ENCODE data around the gene LRRK1. TPM values are rescaled to one million over a fixed set of nuclear protein-coding genes. Genes with fewer than 3 reads are reported as not detected.

LRRK1 gene
- total and polyA plus RNA-seq, 8 donors, result 2.3 to 73.3 (median 7.0) TPM

DNA sequence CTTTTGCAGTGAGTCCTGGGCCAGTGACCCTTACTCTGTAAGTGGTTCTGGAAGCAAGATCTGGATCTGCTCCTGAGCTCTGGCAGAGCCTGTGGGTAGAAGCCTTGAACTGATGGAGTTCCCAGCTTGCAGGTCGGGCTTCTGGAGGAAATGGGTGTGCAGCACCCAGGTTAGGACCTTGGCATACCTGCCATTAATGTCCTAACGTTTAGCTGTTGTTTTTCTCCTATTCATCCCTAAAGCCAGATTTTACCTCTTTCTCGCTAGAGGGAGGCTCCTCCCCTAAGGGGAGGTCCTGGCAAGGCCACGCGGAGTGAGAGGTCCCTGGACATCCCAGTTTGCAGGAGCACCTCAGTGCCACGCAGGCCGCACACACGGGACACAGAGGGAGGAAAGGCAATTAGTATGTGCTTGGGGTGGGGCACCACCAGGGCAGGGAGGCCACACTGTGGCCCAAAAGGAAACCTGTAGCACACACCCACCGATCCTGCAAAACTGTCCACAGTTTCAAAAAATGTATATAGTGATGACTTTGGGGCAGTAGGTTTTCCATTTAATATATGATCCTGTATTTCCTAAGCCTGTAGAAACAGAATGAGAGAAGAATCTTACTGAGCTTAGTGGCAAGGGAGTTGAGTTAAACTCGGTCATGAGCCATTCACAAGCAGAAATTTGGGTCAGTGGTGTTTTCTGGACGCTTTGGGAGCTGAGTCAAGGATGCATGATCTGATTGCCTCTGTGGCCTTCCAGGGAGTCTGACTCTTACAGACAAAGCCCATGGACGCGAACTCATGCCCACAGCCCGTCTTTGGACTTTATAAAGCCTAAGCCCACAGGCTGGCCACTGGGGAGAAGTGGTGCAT lies 148.7 kb downstream of the LRRK1 start:
- Histone ChIP-seq H3K4me3 (no peak overlapping the region), H3K27me3 (no peaks in the 10 kb centered on the region), H3K4me1 (peaks cover 5 to 41% (median 29%) of the 10 kb centered on the region in 4 donors), H3K9me3 (no peaks in the 10 kb centered on the region), H3K36me3 (peaks cover 0 to 57% (median 33%) of the 10 kb centered on the region in 4 donors), H3K27ac (peak overlapping the region in 4 of 5 donors; percentile 40 to 80 (median 69))
- DNase-seq, result no peak
- TF ChIP-seq, protein P1, sequence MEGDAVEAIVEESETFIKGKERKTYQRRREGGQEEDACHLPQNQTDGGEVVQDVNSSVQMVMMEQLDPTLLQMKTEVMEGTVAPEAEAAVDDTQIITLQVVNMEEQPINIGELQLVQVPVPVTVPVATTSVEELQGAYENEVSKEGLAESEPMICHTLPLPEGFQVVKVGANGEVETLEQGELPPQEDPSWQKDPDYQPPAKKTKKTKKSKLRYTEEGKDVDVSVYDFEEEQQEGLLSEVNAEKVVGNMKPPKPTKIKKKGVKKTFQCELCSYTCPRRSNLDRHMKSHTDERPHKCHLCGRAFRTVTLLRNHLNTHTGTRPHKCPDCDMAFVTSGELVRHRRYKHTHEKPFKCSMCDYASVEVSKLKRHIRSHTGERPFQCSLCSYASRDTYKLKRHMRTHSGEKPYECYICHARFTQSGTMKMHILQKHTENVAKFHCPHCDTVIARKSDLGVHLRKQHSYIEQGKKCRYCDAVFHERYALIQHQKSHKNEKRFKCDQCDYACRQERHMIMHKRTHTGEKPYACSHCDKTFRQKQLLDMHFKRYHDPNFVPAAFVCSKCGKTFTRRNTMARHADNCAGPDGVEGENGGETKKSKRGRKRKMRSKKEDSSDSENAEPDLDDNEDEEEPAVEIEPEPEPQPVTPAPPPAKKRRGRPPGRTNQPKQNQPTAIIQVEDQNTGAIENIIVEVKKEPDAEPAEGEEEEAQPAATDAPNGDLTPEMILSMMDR (IDR thresholded peaks at IDR 0.05), result no peak
- TF ChIP-seq POLR2A (IDR thresholded peaks at IDR 0.05) (no peak), POLR2AphosphoS5 (IDR thresholded peaks at IDR 0.05) (no peak), EP300 (IDR thresholded peaks at IDR 0.05) (no peak)
- intact Hi-C loops (cut with DNase I; ENCODE audit: low total_unique reads), result no loop called here
- WGBS, 5 donors, result 77 to 85% (median 82%) methylated on average over 14 of the region's 14 CpGs

DNA sequence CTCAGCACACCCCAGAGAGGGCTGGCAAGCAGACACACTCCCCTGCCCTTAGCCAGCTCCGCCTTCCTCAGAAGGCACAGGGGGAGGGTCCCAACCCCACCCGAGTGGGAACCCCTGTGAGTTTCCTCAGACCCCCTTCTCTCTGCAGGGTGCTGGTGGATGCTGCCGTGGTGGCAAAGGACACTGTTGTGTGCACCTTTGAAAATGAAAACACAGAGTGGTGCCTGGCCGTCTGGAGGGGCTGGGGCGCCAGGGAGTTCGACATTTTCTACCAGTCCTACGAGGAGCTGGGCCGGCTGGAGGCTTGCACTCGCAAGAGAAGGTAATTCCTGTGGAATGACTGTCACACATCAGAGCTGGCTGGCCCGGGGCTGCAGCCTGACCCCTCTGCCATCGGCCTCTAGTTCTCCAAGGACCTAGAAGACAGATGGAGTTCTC lies 149.4 kb downstream of the LRRK1 start:
- WGBS, 5 donors, result 72 to 83% (median 80%) methylated on average over 5 to 11 of the region's 11 CpGs
- no peak for TF ChIP-seq POLR2AphosphoS5 (IDR thresholded peaks at IDR 0.05)
- TF ChIP-seq, protein P1 (IDR thresholded peaks at IDR 0.05), result no peak
- no peak for TF ChIP-seq EP300 (IDR thresholded peaks at IDR 0.05)
- no peak for TF ChIP-seq POLR2A (IDR thresholded peaks at IDR 0.05)
- H3K27ac ChIP-seq, result peak overlapping the region; percentile 40 to 80 (median 70)
- H3K4me1 ChIP-seq, result peaks cover 5 to 36% (median 29%) of the 10 kb centered on the region in 4 donors
- H3K27me3 ChIP-seq, result no peaks in the 10 kb centered on the region
- H3K9me3 ChIP-seq, result no peaks in the 10 kb centered on the region
- DNase-seq, result no peak
- intact Hi-C loops (cut with DNase I; ENCODE audit: low total_unique reads), result no loop called here
- peaks cover 0 to 52% (median 27%) of the 10 kb centered on the region in 4 donors for H3K36me3 ChIP-seq
- H3K4me3 ChIP-seq, result no peak overlapping the region

DNA sequence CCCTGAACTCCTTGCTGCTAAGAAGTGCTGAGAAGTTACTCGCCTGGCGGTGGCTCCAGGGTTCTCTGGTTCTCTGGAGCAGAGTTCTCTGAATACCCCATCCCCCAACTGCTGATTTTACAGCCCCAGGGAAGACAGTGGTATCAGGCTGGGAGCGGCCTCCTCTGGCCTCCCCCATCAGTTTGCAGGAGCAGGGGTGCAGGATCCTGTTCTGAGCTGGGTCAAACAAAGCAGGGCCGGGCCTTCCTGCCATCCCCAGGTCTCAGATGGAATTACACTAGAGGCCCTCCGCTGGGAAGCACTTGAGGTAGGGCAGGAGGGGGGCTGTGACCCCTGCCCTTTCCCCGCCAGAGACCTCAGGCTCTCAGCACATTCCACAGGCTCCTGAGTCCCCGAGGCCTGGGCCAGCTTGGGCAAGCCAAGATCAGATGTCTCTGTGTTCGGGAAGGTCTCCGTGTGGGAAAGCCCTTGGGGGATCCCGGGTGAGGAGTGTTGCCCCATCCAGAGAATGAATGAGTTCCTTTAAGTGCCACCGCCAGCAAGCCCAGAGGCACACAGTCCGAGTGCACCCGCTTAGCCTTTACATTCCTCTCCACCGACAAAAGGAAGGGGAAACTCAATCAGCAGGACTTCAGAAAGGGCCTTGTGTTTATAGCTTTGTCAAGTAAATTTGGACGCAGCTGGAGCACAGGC lies 149.9 kb downstream of the LRRK1 start:
- peak overlapping the region; percentile 40 to 80 (median 70) for H3K27ac ChIP-seq
- peak in 1 of 2 donors; percentile 60 for DNase-seq
- 56 to 71% (median 67%) methylated on average over 10 to 15 of the region's 15 CpGs for WGBS, 5 donors
- H3K9me3 ChIP-seq, result no peaks in the 10 kb centered on the region
- TF ChIP-seq POLR2AphosphoS5 (IDR thresholded peaks at IDR 0.05) (peak in 1 of 3 donors; percentile 5), POLR2A (IDR thresholded peaks at IDR 0.05) (no peak)
- H3K36me3 ChIP-seq, result peaks cover 0 to 47% (median 21%) of the 10 kb centered on the region in 4 donors
- peaks cover 5 to 30% (median 24%) of the 10 kb centered on the region in 4 donors for H3K4me1 ChIP-seq
- intact Hi-C loops (cut with DNase I; ENCODE audit: low total_unique reads), result no loop called here
- H3K27me3 ChIP-seq, result no peaks in the 10 kb centered on the region
- no peak overlapping the region for H3K4me3 ChIP-seq

DNA sequence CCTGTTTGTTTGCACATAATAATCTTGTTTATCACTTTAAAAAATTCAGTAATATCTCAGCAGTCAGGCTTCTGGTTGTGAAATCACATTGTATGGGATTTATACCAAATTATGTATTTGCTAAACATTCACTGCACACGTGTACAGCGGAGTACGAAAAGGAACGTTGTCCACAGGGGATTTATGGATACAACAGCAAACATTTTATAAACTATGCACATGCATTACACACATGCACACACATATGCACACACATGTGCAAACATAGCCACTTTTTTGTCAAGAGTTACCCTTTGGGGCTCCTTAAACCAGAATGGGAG lies 150.5 kb downstream of the LRRK1 start:
- no peaks in the 10 kb centered on the region for H3K27me3 ChIP-seq
- no peak overlapping the region for H3K4me3 ChIP-seq
- no peaks in the 10 kb centered on the region for H3K9me3 ChIP-seq
- DNase-seq, result no peak
- intact Hi-C loops (cut with DNase I; ENCODE audit: low total_unique reads), result no loop called here
- WGBS, 5 donors, result 76 to 88% (median 78%) methylated on average over 4 of the region's 4 CpGs
- H3K36me3 ChIP-seq, result peaks cover 0 to 42% (median 17%) of the 10 kb centered on the region in 4 donors
- no peak for TF ChIP-seq POLR2A (IDR thresholded peaks at IDR 0.05)
- TF ChIP-seq, protein P1 (IDR thresholded peaks at IDR 0.05), result no peak
- peaks cover 5 to 25% (median 19%) of the 10 kb centered on the region in 4 donors for H3K4me1 ChIP-seq
- peak overlapping the region in 4 of 5 donors; percentile 70 to 80 (median 76) for H3K27ac ChIP-seq

Data from stomach (tissue), 9 donors.